ENCODE results near the gene KCTD18. TPM values are rescaled to one million over a fixed set of nuclear protein-coding genes. Genes with fewer than 3 reads are reported as not detected.

Gene KCTD18
- total and polyA plus RNA-seq, 12 donors = 5.9 to 83.2 (median 19.9) TPM

DNA sequence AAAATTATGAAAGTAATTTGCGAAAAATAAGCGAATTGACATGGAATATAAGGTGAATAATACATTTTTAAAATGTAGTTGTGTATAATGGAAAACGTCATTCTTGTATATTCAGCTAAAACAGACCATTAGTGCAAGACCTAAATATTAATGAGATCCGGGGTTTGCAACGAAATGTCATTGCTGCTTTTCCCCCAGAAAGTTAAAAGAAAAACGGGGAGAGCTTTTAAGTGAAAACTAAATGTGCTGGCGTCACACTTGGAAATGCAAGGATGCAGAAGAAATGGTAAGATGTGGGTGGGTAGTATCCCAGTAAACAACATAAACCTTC, 15.6 kb upstream of the KCTD18 start:
- Histone ChIP-seq H3K9me3 (replicated peaks in 1 of 3) (no peaks in the 10 kb centered on the region), H3K36me3 (replicated peaks in 1 of 2) (no peaks in the 10 kb centered on the region), H3K27me3 (no peaks in the 10 kb centered on the region), H3K4me1 (replicated peaks in 1 of 2) (peaks cover 7 to 15% of the 10 kb centered on the region in 2 donors), H3K4me3 (peak overlapping the region in 2 of 4 donors; percentile 54 to 64), H3K27ac (peak overlapping the region in 2 of 5 donors; percentile 39 to 53)
- TF ChIP-seq, protein P1, sequence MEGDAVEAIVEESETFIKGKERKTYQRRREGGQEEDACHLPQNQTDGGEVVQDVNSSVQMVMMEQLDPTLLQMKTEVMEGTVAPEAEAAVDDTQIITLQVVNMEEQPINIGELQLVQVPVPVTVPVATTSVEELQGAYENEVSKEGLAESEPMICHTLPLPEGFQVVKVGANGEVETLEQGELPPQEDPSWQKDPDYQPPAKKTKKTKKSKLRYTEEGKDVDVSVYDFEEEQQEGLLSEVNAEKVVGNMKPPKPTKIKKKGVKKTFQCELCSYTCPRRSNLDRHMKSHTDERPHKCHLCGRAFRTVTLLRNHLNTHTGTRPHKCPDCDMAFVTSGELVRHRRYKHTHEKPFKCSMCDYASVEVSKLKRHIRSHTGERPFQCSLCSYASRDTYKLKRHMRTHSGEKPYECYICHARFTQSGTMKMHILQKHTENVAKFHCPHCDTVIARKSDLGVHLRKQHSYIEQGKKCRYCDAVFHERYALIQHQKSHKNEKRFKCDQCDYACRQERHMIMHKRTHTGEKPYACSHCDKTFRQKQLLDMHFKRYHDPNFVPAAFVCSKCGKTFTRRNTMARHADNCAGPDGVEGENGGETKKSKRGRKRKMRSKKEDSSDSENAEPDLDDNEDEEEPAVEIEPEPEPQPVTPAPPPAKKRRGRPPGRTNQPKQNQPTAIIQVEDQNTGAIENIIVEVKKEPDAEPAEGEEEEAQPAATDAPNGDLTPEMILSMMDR (IDR thresholded peaks at IDR 0.05) = no peak
- TF ChIP-seq POLR2A (IDR thresholded peaks at IDR 0.05) = no peak
- intact Hi-C loops (cut with DNase I) = no loop called here
- 15 to 23% (median 20%) methylated on average over 7 of the region's 7 CpGs for WGBS, 4 donors
- DNase-seq = no peak

DNA sequence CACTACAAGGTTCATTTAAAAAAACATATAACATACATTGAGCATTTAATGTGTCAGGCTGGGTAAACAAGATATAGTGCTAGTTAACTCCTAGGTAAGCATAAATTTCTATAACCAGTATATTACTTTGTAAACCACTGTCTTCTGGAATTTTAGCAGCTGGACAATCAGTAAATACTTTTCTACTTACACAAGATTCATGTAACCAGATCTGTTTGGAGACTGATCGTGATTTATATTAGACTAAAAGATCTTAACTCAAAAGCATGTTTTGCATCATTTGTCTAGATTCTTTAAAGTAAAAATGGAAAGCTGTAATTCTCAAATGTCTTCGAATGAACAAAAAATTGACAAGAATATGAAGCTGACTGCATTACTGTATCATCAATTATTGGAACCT, 15.2 kb upstream of the KCTD18 start:
- TF ChIP-seq, protein P1 (IDR thresholded peaks at IDR 0.05) = no peak
- TF ChIP-seq POLR2A (IDR thresholded peaks at IDR 0.05) = no peak
- intact Hi-C loops (cut with DNase I) = no loop called here
- 72 to 77% (median 75%) methylated on average over 2 of the region's 2 CpGs for WGBS, 4 donors

DNA sequence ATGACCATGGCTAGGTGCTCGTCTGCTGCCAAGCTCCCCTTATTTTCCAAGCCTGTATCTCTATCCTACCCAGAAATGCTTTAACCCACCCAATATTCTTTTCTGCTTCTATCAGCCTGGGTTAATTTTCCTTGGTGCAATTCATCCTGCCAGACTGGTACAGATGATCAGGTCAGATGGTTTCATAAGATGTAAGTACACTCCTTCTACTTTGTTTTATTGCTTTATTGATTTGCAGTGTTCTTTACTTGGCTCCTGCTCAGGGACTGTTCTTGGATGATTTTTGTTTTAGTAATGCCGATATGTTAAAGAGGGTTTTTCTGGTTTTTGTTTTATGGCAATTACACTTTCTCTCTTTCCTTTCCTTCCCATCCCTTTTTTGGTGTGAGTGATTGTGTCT, 13.7 kb upstream of the KCTD18 start:
- no peak overlapping the region for H3K27ac ChIP-seq
- WGBS, 4 donors = 55 to 64% (median 62%) methylated on average over 2 of the region's 2 CpGs
- H3K27me3 ChIP-seq = no peaks in the 10 kb centered on the region
- TF ChIP-seq, protein P1 (IDR thresholded peaks at IDR 0.05) = no peak
- TF ChIP-seq POLR2A (IDR thresholded peaks at IDR 0.05) = no peak
- H3K36me3 ChIP-seq (replicated peaks in 1 of 2) = no peaks in the 10 kb centered on the region
- no peak for DNase-seq
- intact Hi-C loops (cut with DNase I) = no loop called here
- H3K9me3 ChIP-seq (replicated peaks in 1 of 3) = no peaks in the 10 kb centered on the region
- peaks cover 7 to 15% of the 10 kb centered on the region in 2 donors for H3K4me1 ChIP-seq (replicated peaks in 1 of 2)
- H3K4me3 ChIP-seq = no peak overlapping the region

More for the DNA sequence above, 15.2 kb upstream of the KCTD18 start:
- H3K27me3 ChIP-seq = no peaks in the 10 kb centered on the region
- no peaks in the 10 kb centered on the region for H3K36me3 ChIP-seq (replicated peaks in 1 of 2)
- peak overlapping the region in 1 of 4 donors; percentile 64 for H3K4me3 ChIP-seq
- no peaks in the 10 kb centered on the region for H3K9me3 ChIP-seq (replicated peaks in 1 of 3)
- H3K27ac ChIP-seq = no peak overlapping the region
- no peak for DNase-seq
- H3K4me1 ChIP-seq (replicated peaks in 1 of 2) = peaks cover 7 to 15% of the 10 kb centered on the region in 2 donors

DNA sequence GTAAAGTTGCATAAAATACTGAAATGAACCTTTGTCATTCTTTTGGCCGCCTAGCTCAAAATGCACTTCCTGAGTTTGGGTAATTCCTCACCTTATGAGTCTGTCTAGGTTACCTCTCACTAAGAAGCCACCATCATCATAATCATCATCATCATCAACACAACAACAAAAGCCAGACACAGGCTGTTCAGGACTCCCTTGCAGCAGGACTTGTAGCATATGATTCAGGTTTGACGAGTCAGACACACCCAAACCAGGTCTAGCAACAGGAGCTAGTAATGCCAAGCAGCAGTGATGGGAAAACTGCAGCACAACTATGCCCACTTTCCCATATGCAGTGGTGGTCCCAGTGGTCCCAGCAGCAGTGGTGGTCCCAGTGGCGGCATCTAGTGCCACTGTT, 13.3 kb upstream of the KCTD18 start:
- DNase-seq = no peak
- no peaks in the 10 kb centered on the region for H3K36me3 ChIP-seq (replicated peaks in 1 of 2)
- H3K4me3 ChIP-seq = no peak overlapping the region
- H3K4me1 ChIP-seq (replicated peaks in 1 of 2) = peaks cover 7 to 15% of the 10 kb centered on the region in 2 donors
- TF ChIP-seq POLR2A (IDR thresholded peaks at IDR 0.05) = no peak
- TF ChIP-seq, protein P1 (IDR thresholded peaks at IDR 0.05) = no peak
- H3K27me3 ChIP-seq = no peaks in the 10 kb centered on the region
- H3K27ac ChIP-seq = no peak overlapping the region
- no peaks in the 10 kb centered on the region for H3K9me3 ChIP-seq (replicated peaks in 1 of 3)
- intact Hi-C loops (cut with DNase I) = no loop called here
- WGBS, 4 donors = 69 to 73% (median 71%) methylated on average over 2 to 3 of the region's 3 CpGs

Data from adrenal gland (tissue), 12 donors.